H9 (cell line): ENCODE results near the gene CBLIF. TPM values are rescaled to one million over a fixed set of nuclear protein-coding genes. Genes with fewer than 3 reads are reported as not detected.

Experiments used
- DNase-seq: peaks from one replicate; pipeline ENCODE4 v3.0.0-alpha.2; 2017
- H2AFZ ChIP-seq: one replicate; pipeline ENCODE4 v1.6.1; 2013; ENCODE audit warnings: mild to moderate bottlenecking, low read length, control low read depth, moderate library complexity
- H2AK5ac ChIP-seq: 2 replicates; pipeline ENCODE4 v1.6.1; 2013; ENCODE audit warnings: low read length, control low read depth, mixed read lengths; ENCODE audit not compliant: insufficient read length
- H2BK120ac ChIP-seq: one replicate; pipeline ENCODE4 v1.6.1; 2013; ENCODE audit warnings: low read depth, mild to moderate bottlenecking, low read length, control low read depth, inconsistent platforms; ENCODE audit not compliant: poor library complexity, severe bottlenecking
- H2BK12ac ChIP-seq: 2 replicates; pipeline ENCODE4 v1.6.1; 2013; ENCODE audit warnings: low read length, control low read depth, mixed read lengths, low read depth; ENCODE audit not compliant: insufficient read length
- H2BK15ac ChIP-seq: 2 replicates; pipeline ENCODE4 v1.6.1; 2013; ENCODE audit warnings: low read depth, low read length, control low read depth
- H2BK20ac ChIP-seq: one replicate; pipeline ENCODE4 v1.6.1; 2013; ENCODE audit warnings: low read depth, mild to moderate bottlenecking, low read length, control low read depth, inconsistent platforms; ENCODE audit not compliant: poor library complexity, severe bottlenecking
- H2BK5ac ChIP-seq: 2 replicates; pipeline ENCODE4 v1.6.1; 2013; ENCODE audit warnings: low read length, control low read depth, mixed read lengths; ENCODE audit not compliant: insufficient read length
- H3K14ac ChIP-seq: 2 replicates; pipeline ENCODE4 v1.6.1; 2013; ENCODE audit warnings: low read length, control low read depth; ENCODE audit not compliant: insufficient read depth
- H3K18ac ChIP-seq: 2 replicates; pipeline ENCODE4 v1.6.1; 2013; ENCODE audit warnings: low read depth, mild to moderate bottlenecking, mixed read lengths, low read length, control low read depth; ENCODE audit not compliant: insufficient read length
- H3K23ac ChIP-seq: 2 replicates; pipeline ENCODE4 v1.6.1; 2013; ENCODE audit warnings: low read length, control low read depth, mixed read lengths, low read depth; ENCODE audit not compliant: insufficient read length
- H3K23me2 ChIP-seq: 2 replicates; pipeline ENCODE4 v1.6.1; 2013; ENCODE audit warnings: low read depth, mild to moderate bottlenecking, mixed read lengths, low read length, control low read depth; ENCODE audit not compliant: insufficient read length, poor library complexity, severe bottlenecking
- H3K27ac ChIP-seq: 2 replicates; pipeline ENCODE4 v1.5.1; 2013; ENCODE audit warnings: low read length, control low read depth, mixed read lengths, low read depth; ENCODE audit not compliant: insufficient read length
- H3K27me3 ChIP-seq: 2 replicates; pipeline ENCODE4 v1.6.1; 2013; ENCODE audit warnings: low read length, control low read depth, inconsistent platforms; ENCODE audit not compliant: insufficient read depth
- H3K4ac ChIP-seq: 2 replicates; pipeline ENCODE4 v1.6.1; 2013; ENCODE audit warnings: low read depth, mild to moderate bottlenecking, control low read depth, inconsistent platforms, low read length, moderate library complexity
- H3K4me1 ChIP-seq: 2 replicates; pipeline ENCODE4 v1.6.1; 2013; ENCODE audit warnings: low read length, control low read depth, inconsistent platforms; ENCODE audit not compliant: insufficient read depth
- H3K4me2 ChIP-seq: 2 replicates; pipeline ENCODE4 v1.6.1; 2013; ENCODE audit warnings: low read length, control low read depth, mixed read lengths; ENCODE audit not compliant: insufficient read length, insufficient read depth
- H3K56ac ChIP-seq: 2 replicates; pipeline ENCODE4 v1.6.1; 2013; ENCODE audit warnings: low read depth, mild to moderate bottlenecking, mixed read lengths, low read length, control low read depth; ENCODE audit not compliant: insufficient read length
- H3K79me1 ChIP-seq: 2 replicates; pipeline ENCODE4 v1.6.1; 2013; ENCODE audit warnings: low read depth, mild to moderate bottlenecking, moderate library complexity, low read length, control low read depth, inconsistent platforms; ENCODE audit not compliant: insufficient read depth, poor library complexity, severe bottlenecking
- H3K79me2 ChIP-seq: 2 replicates; pipeline ENCODE4 v1.6.1; 2013; ENCODE audit warnings: low read length, control low read depth, inconsistent platforms; ENCODE audit not compliant: insufficient read depth
- H3K9ac ChIP-seq: 2 replicates; pipeline ENCODE4 v1.6.1; 2013; ENCODE audit warnings: low read length, control low read depth, mixed read lengths; ENCODE audit not compliant: insufficient read length; ENCODE audit errors: extremely low read depth
- H3K9me3 ChIP-seq: one replicate; pipeline ENCODE4 v1.6.1; 2013; ENCODE audit warnings: low read depth, low read length, inconsistent platforms; ENCODE audit not compliant: control insufficient read depth
- H3T11ph ChIP-seq: one replicate; pipeline ENCODE4 v1.6.1; 2013; ENCODE audit warnings: mild to moderate bottlenecking, low read length, control low read depth, inconsistent platforms
- H4K20me1 ChIP-seq: one replicate; pipeline ENCODE4 v1.6.1; 2013; ENCODE audit not compliant: control insufficient read depth, insufficient read length, insufficient read depth
- H4K5ac ChIP-seq: 2 replicates; pipeline ENCODE4 v1.6.1; 2013; ENCODE audit warnings: low read depth, mild to moderate bottlenecking, mixed read lengths, low read length, control low read depth; ENCODE audit not compliant: insufficient read length
- H4K8ac ChIP-seq: replicated peaks from 2 replicates; pipeline ENCODE4 v1.6.1; 2013; ENCODE audit warnings: low read length, control low read depth, mixed read lengths, low read depth; ENCODE audit not compliant: insufficient read length
- H4K91ac ChIP-seq: 2 replicates; pipeline ENCODE4 v1.6.1; 2013; ENCODE audit warnings: low read depth, mild to moderate bottlenecking, moderate library complexity, mixed read lengths, low read length, control low read depth; ENCODE audit not compliant: insufficient read length
- H3K27ac Mint-ChIP-seq, 3 experiments: 2 replicates in 2 of 3; 3 replicates in 1 of 3; pipeline ENCODE4 v1.8.0; 2020 to 2021; ENCODE audit warnings: mixed read lengths in 3 of 3, mild to moderate bottlenecking in 1 of 3, moderate library complexity in 1 of 3
- H3K27me3 Mint-ChIP-seq: 2 replicates; pipeline ENCODE4 v1.8.0; 2021; ENCODE audit warnings: low read depth, mild to moderate bottlenecking, moderate library complexity, mixed read lengths
- H3K36me3 Mint-ChIP-seq, 3 experiments: 2 replicates in 2 of 3; 3 replicates in 1 of 3; pipeline ENCODE4 v1.8.0; 2020 to 2021; ENCODE audit warnings: low read depth in 3 of 3, mixed read lengths in 3 of 3; ENCODE audit not compliant: insufficient read depth in 1 of 3
- H3K4me1 Mint-ChIP-seq, 2 experiments: 2 replicates each; pipeline ENCODE4 v1.8.0; 2020; ENCODE audit warnings: mixed read lengths in 2 of 2
- H3K4me3 Mint-ChIP-seq, 2 experiments: 2 replicates in 1 of 2; 3 replicates in 1 of 2; pipeline ENCODE4 v1.8.0; 2020 to 2021; ENCODE audit warnings: mild to moderate bottlenecking in 2 of 2, mixed read lengths in 2 of 2, moderate library complexity in 1 of 2
- H3K9me3 Mint-ChIP-seq, 2 experiments: 2 replicates in 1 of 2; 3 replicates in 1 of 2; pipeline ENCODE4 v1.8.0; 2020; ENCODE audit warnings: mild to moderate bottlenecking in 2 of 2, mixed read lengths in 2 of 2, moderate library complexity in 1 of 2
- WGBS: extraction: QIAGEN DNeasy Blood & Tissue Kit; methylation state at CpG from one replicate; pipeline ENCODE4 v1.1.7; 2013; ENCODE audit warnings: missing lambda C conversion rate, low lambda C conversion rate, mixed read lengths; ENCODE audit not compliant: insufficient read length; ENCODE audit errors: extremely low coverage; 5-methylcytosine and 5-hydroxymethylcytosine counted together
- total RNA-seq: library from RNA; stranded (reverse); gene quantifications from 2 replicates; pipeline ENCODE4 v1.2.1, GENCODE V29; 2021
- TF ChIP-seq, protein P1 (sequence below): fragments of 200-600 bp; sonication (generic); conservative IDR thresholded peaks from 3 replicates; pipeline ENCODE4 v1.8.0; 2021; ENCODE audit warnings: antibody characterized with exemption, mild to moderate bottlenecking

CBLIF gene
- total RNA-seq, 1 experiment from 2014 or later, result not detected

DNA sequence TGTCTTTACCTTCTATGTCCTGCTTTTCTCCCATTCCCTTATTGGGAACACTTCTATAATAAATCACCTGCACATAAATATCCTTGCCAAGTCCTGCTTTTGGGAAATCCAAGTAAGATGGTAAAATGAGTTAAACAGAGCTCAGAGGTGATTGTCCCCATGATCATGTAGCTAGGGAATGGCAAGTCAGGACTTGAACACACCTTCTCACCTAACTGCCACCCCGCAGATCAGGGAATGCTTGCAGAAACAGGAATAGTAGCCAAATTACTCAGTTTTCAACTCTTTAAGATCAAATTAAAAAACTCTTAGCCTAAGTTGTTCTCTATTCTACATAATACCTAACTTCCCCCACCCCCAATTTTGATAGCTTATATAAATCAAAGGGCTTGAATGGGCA is 49.3 kb upstream of the CBLIF start:
- H4K8ac ChIP-seq, result no peak overlapping the region
- no peaks in the 10 kb centered on the region for H3K79me2 ChIP-seq
- no peak overlapping the region for H4K5ac ChIP-seq
- H4K20me1 ChIP-seq, result no peaks in the 10 kb centered on the region
- Mint-ChIP-seq H3K36me3 (peaks cover 3 to 6% (median 5%) of the 10 kb centered on the region in 3 experiments; a peak in 6 of 7 replicates), H3K27me3 (no peaks in the 10 kb centered on the region; the same call in 1 of the 2 replicates), H3K27ac (no peak overlapping the region), H3K9me3 (peaks cover 5 to 6% of the 10 kb centered on the region in 2 experiments; a peak in 4 of 5 replicates), H3K4me1 (peaks cover 19 to 20% of the 10 kb centered on the region in 2 experiments), H3K4me3 (no peak overlapping the region)
- no peak overlapping the region for H2BK20ac ChIP-seq
- no peak overlapping the region for H3K14ac ChIP-seq
- no peaks in the 10 kb centered on the region for H3K27me3 ChIP-seq
- WGBS, result no CpG with 5 or more reads among the region's 1 CpG
- H2AFZ ChIP-seq, result no peak overlapping the region
- no peak overlapping the region for H3K23ac ChIP-seq
- H3K56ac ChIP-seq, result no peak overlapping the region
- no peak overlapping the region for H3K4ac ChIP-seq
- H3K79me1 ChIP-seq, result no peaks in the 10 kb centered on the region
- no peak overlapping the region for H3K4me2 ChIP-seq
- H2BK120ac ChIP-seq, result no peak overlapping the region
- no peak overlapping the region for H2BK5ac ChIP-seq
- peaks cover 2% of the 10 kb centered on the region for H3K23me2 ChIP-seq
- TF ChIP-seq, protein P1, sequence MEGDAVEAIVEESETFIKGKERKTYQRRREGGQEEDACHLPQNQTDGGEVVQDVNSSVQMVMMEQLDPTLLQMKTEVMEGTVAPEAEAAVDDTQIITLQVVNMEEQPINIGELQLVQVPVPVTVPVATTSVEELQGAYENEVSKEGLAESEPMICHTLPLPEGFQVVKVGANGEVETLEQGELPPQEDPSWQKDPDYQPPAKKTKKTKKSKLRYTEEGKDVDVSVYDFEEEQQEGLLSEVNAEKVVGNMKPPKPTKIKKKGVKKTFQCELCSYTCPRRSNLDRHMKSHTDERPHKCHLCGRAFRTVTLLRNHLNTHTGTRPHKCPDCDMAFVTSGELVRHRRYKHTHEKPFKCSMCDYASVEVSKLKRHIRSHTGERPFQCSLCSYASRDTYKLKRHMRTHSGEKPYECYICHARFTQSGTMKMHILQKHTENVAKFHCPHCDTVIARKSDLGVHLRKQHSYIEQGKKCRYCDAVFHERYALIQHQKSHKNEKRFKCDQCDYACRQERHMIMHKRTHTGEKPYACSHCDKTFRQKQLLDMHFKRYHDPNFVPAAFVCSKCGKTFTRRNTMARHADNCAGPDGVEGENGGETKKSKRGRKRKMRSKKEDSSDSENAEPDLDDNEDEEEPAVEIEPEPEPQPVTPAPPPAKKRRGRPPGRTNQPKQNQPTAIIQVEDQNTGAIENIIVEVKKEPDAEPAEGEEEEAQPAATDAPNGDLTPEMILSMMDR, result no peak
- no peak for DNase-seq
- no peaks in the 10 kb centered on the region; the same call in 1 of the 2 replicates for H3K4me1 ChIP-seq
- no peak overlapping the region for H3K9ac ChIP-seq
- H2BK15ac ChIP-seq, result no peak overlapping the region
- H3K27ac ChIP-seq, result no peak overlapping the region
- no peak overlapping the region for H4K91ac ChIP-seq
- no peak overlapping the region for H2AK5ac ChIP-seq
- H2BK12ac ChIP-seq, result no peak overlapping the region
- H3K18ac ChIP-seq, result no peak overlapping the region
- no peak overlapping the region for H3T11ph ChIP-seq
- no peaks in the 10 kb centered on the region for H3K9me3 ChIP-seq
